ENCODE data around the gene NDRG3. TPM values are rescaled to one million over a fixed set of nuclear protein-coding genes. Genes with fewer than 3 reads are reported as not detected.

The NDRG3 gene
- total RNA-seq, 1 experiment from 2014 or later, result 23.6 TPM

GRCh38 chr20:36658300-36658699 lies 87.6 kb downstream of the NDRG3 start:
- H3K4me1 Mint-ChIP-seq, result no peaks in the 10 kb centered on the region
- Histone ChIP-seq H3K4ac (ENCODE audit: low read depth, low read length) (no peak overlapping the region), H3T11ph (ENCODE audit: low read length) (no peak overlapping the region), H2BK5ac (ENCODE audit: insufficient read length, low read length) (no peak overlapping the region), H3K18ac (ENCODE audit: insufficient read length, low read depth, low read length) (no peak overlapping the region), H3K9me3 (ENCODE audit: control insufficient read depth, low read depth, low read length) (no peaks in the 10 kb centered on the region), H3K79me2 (ENCODE audit: insufficient read depth, low read length) (no peaks in the 10 kb centered on the region), H3K23ac (ENCODE audit: insufficient read length, low read depth, low read length) (no peak overlapping the region), H3K4me1 (ENCODE audit: insufficient read depth, low read length) (no peaks in the 10 kb centered on the region), H4K5ac (ENCODE audit: insufficient read length, low read depth, low read length) (no peak overlapping the region), H2BK120ac (ENCODE audit: low read depth, low read length, poor library complexity, severe bottlenecking) (no peak overlapping the region), H3K27me3 (ENCODE audit: insufficient read depth, low read length) (no peaks in the 10 kb centered on the region; the same call in 1 of the 2 replicates), H3K4me2 (ENCODE audit: insufficient read depth, insufficient read length, low read length) (no peak overlapping the region), H2AK5ac (ENCODE audit: insufficient read length, low read length) (no peak overlapping the region), H2BK15ac (ENCODE audit: low read depth, low read length) (no peak overlapping the region), H3K27ac (ENCODE audit: insufficient read length, low read depth, low read length) (no peak overlapping the region), H2BK20ac (ENCODE audit: low read depth, low read length, poor library complexity, severe bottlenecking) (no peak overlapping the region), H4K91ac (ENCODE audit: insufficient read length, low read depth, low read length) (no peak overlapping the region), H2AFZ (ENCODE audit: low read length) (no peak overlapping the region), H4K20me1 (ENCODE audit: control insufficient read depth, insufficient read depth, insufficient read length) (no peaks in the 10 kb centered on the region), H3K9ac (ENCODE audit: extremely low read depth, insufficient read length, low read length) (no peak overlapping the region), H3K56ac (ENCODE audit: insufficient read length, low read depth, low read length) (no peak overlapping the region), H4K8ac (replicated peaks; ENCODE audit: insufficient read length, low read depth, low read length) (no peak overlapping the region), H3K79me1 (ENCODE audit: insufficient read depth, low read depth, low read length, poor library complexity, severe bottlenecking) (no peaks in the 10 kb centered on the region), H2BK12ac (ENCODE audit: insufficient read length, low read depth, low read length) (no peak overlapping the region), H3K14ac (ENCODE audit: insufficient read depth, low read length) (no peak overlapping the region), H3K23me2 (ENCODE audit: insufficient read length, low read depth, low read length, poor library complexity, severe bottlenecking) (no peaks in the 10 kb centered on the region)
- H3K27me3 Mint-ChIP-seq (ENCODE audit: low read depth), result no peaks in the 10 kb centered on the region
- H3K9me3 Mint-ChIP-seq, result no peaks in the 10 kb centered on the region
- no peak overlapping the region for H3K27ac Mint-ChIP-seq
- WGBS (ENCODE audit: extremely low coverage, insufficient read length, low lambda C conversion rate), result no CpG with 5 or more reads among the region's 3 CpGs
- TF ChIP-seq CTCF (conservative IDR thresholded peaks at IDR 0.05), result no peak
- no peak for DNase-seq
- H3K36me3 Mint-ChIP-seq (ENCODE audit: insufficient read depth in 1 of 3, low read depth in 3 of 3), result peaks cover 3 to 12% (median 9%) of the 10 kb centered on the region in 3 experiments; a peak in 3 of 7 replicates
- H3K4me3 Mint-ChIP-seq, result no peak overlapping the region
